Measurements from ENCODE around the gene WNT4. TPM values are rescaled to one million over a fixed set of nuclear protein-coding genes. Genes with fewer than 3 reads are reported as not detected.

WNT4 gene
- total RNA-seq, 2 experiments from 2014 or later = not detected

- Mint-ChIP-seq H3K36me3 (ENCODE audit: low read depth) (peaks cover 98% of the 10 kb centered on the region), H3K27ac (peak overlapping the region; percentile 81), H3K9me3 (no peaks in the 10 kb centered on the region), H3K4me3 (peak overlapping the region; percentile 74), H3K4me1 (ENCODE audit: low read depth) (peaks cover 94% of the 10 kb centered on the region), H3K27me3 (no peaks in the 10 kb centered on the region)
- H3K27ac ChIP-seq (ENCODE audit: low read depth in 1 of 2, low read length in 2 of 2) = peak overlapping the region; percentile 3 to 25
- CTCF ChIA-PET = interaction anchor here (0.6 to 2.3 kb wide), 4 partner anchors 10 to 65 kb away, joined by 3 to 8 read pairs (median 4); no protein-coding TSS in a partner anchor
- no peak for ATAC-seq (ENCODE audit: poor library complexity)
- peak in 2 of 14 experiments; percentile 17 to 30 for DNase-seq
- POLR2A ChIA-PET = interaction anchor here (0.7 to 3.5 kb wide), 13 partner anchors 9 to 413 kb away, joined by 3 to 27 read pairs (median 4); partner anchors contain the start of genes CDC42, USP48, WNT4 and ZBTB40
- peak overlapping the region; percentile 24 for H3K4me3 ChIP-seq (ENCODE audit: low read length)
- no peak for TF ChIP-seq CTCF (IDR thresholded peaks at IDR 0.05)
- H3K4me1 ChIP-seq (ENCODE audit: insufficient read depth, low read length) = peaks cover 35% of the 10 kb centered on the region
- no peaks in the 10 kb centered on the region for H3K9me3 ChIP-seq (ENCODE audit: control insufficient read depth in 1 of 2, insufficient read depth in 1 of 2, low read length in 2 of 2)
- intact Hi-C loops (cut with DNase I, micrococcal nuclease) = loop anchor here (5.0 kb wide), 2 partner anchors 32 to 62 kb away; no protein-coding TSS in a partner anchor
- H3K36me3 ChIP-seq (ENCODE audit: insufficient read depth, low read length) = peaks cover 81% of the 10 kb centered on the region
- no peaks in the 10 kb centered on the region for H3K27me3 ChIP-seq (ENCODE audit: control insufficient read depth in 1 of 2, insufficient read depth in 2 of 2, low read length in 2 of 2)
Observed at GRCh38 chr1:22089787-22090186, 53.1 kb downstream of the WNT4 start.

GRCh38 chr1:22089134-22089571 is 53.7 kb downstream of the WNT4 start:
- Mint-ChIP-seq H3K36me3 (ENCODE audit: low read depth) (peaks cover 98% of the 10 kb centered on the region), H3K9me3 (no peaks in the 10 kb centered on the region), H3K27me3 (no peaks in the 10 kb centered on the region), H3K27ac (peak overlapping the region; percentile 81), H3K4me1 (ENCODE audit: low read depth) (peaks cover 96% of the 10 kb centered on the region), H3K4me3 (peak overlapping the region; percentile 74)
- ChIA-PET CTCF (interaction anchor here (1.0 to 2.3 kb wide), 3 partner anchors 11 to 65 kb away, joined by 3 to 8 read pairs (median 3); no protein-coding TSS in a partner anchor), POLR2A (interaction anchor here (0.8 to 3.5 kb wide), 9 partner anchors 8 to 363 kb away, joined by 3 to 27 read pairs (median 8); partner anchors contain the start of genes CDC42, USP48, WNT4 and ZBTB40)
- peak overlapping the region; percentile 24 for H3K4me3 ChIP-seq (ENCODE audit: low read length)
- H3K4me1 ChIP-seq (ENCODE audit: insufficient read depth, low read length) = peaks cover 37% of the 10 kb centered on the region
- DNase-seq = peak in 1 of 14 experiments; percentile 13
- ATAC-seq (ENCODE audit: poor library complexity) = no peak
- H3K27ac ChIP-seq (ENCODE audit: low read depth in 1 of 2, low read length in 2 of 2) = peak overlapping the region; percentile 3 to 25
- no peaks in the 10 kb centered on the region for H3K27me3 ChIP-seq (ENCODE audit: control insufficient read depth in 1 of 2, insufficient read depth in 2 of 2, low read length in 2 of 2)
- H3K36me3 ChIP-seq (ENCODE audit: insufficient read depth, low read length) = peaks cover 77% of the 10 kb centered on the region
- TF ChIP-seq CTCF (IDR thresholded peaks at IDR 0.05) = no peak
- intact Hi-C loops (cut with DNase I, micrococcal nuclease) = loop anchor here in 1 of 2 experiments (5.0 kb wide), 1 partner anchor 62 kb away; no protein-coding TSS in a partner anchor
- no peaks in the 10 kb centered on the region for H3K9me3 ChIP-seq (ENCODE audit: control insufficient read depth in 1 of 2, insufficient read depth in 1 of 2, low read length in 2 of 2)

GRCh38 chr1:22088331-22088730 is 54.6 kb downstream of the WNT4 start:
- H3K9me3 Mint-ChIP-seq = no peaks in the 10 kb centered on the region
- Histone ChIP-seq H3K4me1 (ENCODE audit: insufficient read depth, low read length) (peaks cover 41% of the 10 kb centered on the region), H3K27me3 (ENCODE audit: control insufficient read depth in 1 of 2, insufficient read depth in 2 of 2, low read length in 2 of 2) (no peaks in the 10 kb centered on the region), H3K9me3 (ENCODE audit: control insufficient read depth in 1 of 2, insufficient read depth in 1 of 2, low read length in 2 of 2) (no peaks in the 10 kb centered on the region), H3K36me3 (ENCODE audit: insufficient read depth, low read length) (peaks cover 72% of the 10 kb centered on the region), H3K4me3 (ENCODE audit: low read length) (no peak overlapping the region), H3K27ac (ENCODE audit: low read depth in 1 of 2, low read length in 2 of 2) (no peak overlapping the region)
- ChIA-PET POLR2A (interaction anchor here (3.5 kb wide), 1 partner anchor 63 kb away, joined by 27 read pairs; no protein-coding TSS in a partner anchor), CTCF (no interaction called here)
- ATAC-seq (ENCODE audit: poor library complexity) = no peak
- peak overlapping the region; percentile 74 for H3K4me3 Mint-ChIP-seq
- no peak for TF ChIP-seq CTCF (IDR thresholded peaks at IDR 0.05)
- no peak for DNase-seq
- peaks cover 97% of the 10 kb centered on the region for H3K4me1 Mint-ChIP-seq (ENCODE audit: low read depth)
- peak overlapping the region; percentile 81 for H3K27ac Mint-ChIP-seq
- H3K27me3 Mint-ChIP-seq = no peaks in the 10 kb centered on the region
- peaks cover 99% of the 10 kb centered on the region for H3K36me3 Mint-ChIP-seq (ENCODE audit: low read depth)
- intact Hi-C loops (cut with DNase I, micrococcal nuclease) = loop anchor here in 1 of 2 experiments (5.0 kb wide), 1 partner anchor 61 kb away; no protein-coding TSS in a partner anchor

Data from CD4-positive, alpha-beta T cell (primary cell).